ENCODE results near the gene ELOVL4. TPM values are rescaled to one million over a fixed set of nuclear protein-coding genes. Genes with fewer than 3 reads are reported as not detected.

The ELOVL4 gene
- total RNA-seq, 4 donors from 2014 or later: 0.67 to 1.1 (median 0.85) TPM; not detected in 1

- no peak for TF ChIP-seq CTCF (IDR thresholded peaks at IDR 0.05)
- no peak for TF ChIP-seq POLR2A (IDR thresholded peaks at IDR 0.05)
These were observed 7.5 kb upstream of the ELOVL4 start for GRCh38 chr6:79954849-79955248.

GRCh38 chr6:79949233-79949632 lies 1.9 kb upstream of the ELOVL4 start:
- H3K9me3 ChIP-seq: no peaks in the 10 kb centered on the region
- TF ChIP-seq POLR2A (IDR thresholded peaks at IDR 0.05): no peak
- TF ChIP-seq CTCF (IDR thresholded peaks at IDR 0.05): peak in 5 of 6 experiments; percentile 19 to 60 (median 45)
- no peaks in the 10 kb centered on the region for H3K36me3 ChIP-seq
- H3K27me3 ChIP-seq: no peaks in the 10 kb centered on the region
- peak in 2 of 3 donors; percentile 67 to 81 for DNase-seq
- no peak overlapping the region for H3K27ac ChIP-seq
- peaks cover 0 to 22% (median 4%) of the 10 kb centered on the region in 4 donors for H3K4me1 ChIP-seq
- H3K4me3 ChIP-seq: no peak overlapping the region

More at GRCh38 chr6:79954849-79955248, 7.5 kb upstream of the ELOVL4 start:
- no peaks in the 10 kb centered on the region for H3K4me1 ChIP-seq
- no peak overlapping the region for H3K27ac ChIP-seq
- no peak overlapping the region for H3K4me3 ChIP-seq
- no peaks in the 10 kb centered on the region for H3K36me3 ChIP-seq
- no peaks in the 10 kb centered on the region for H3K27me3 ChIP-seq
- no peak for DNase-seq
- H3K9me3 ChIP-seq: no peaks in the 10 kb centered on the region

GRCh38 chr6:79946272-79947190 lies 822 bp downstream of the ELOVL4 start:
- H3K9me3 ChIP-seq: no peaks in the 10 kb centered on the region
- peak overlapping the region in 1 of 4 donors; percentile 44 for H3K27ac ChIP-seq
- peaks cover 0 to 22% (median 4%) of the 10 kb centered on the region in 4 donors for H3K4me1 ChIP-seq
- H3K36me3 ChIP-seq: no peaks in the 10 kb centered on the region
- peak overlapping the region; percentile 36 to 56 (median 53) for H3K4me3 ChIP-seq
- DNase-seq: no peak
- H3K27me3 ChIP-seq: no peaks in the 10 kb centered on the region
- no peak for TF ChIP-seq POLR2A (IDR thresholded peaks at IDR 0.05)
- no peak for TF ChIP-seq CTCF (IDR thresholded peaks at IDR 0.05)

GRCh38 chr6:79943133-79943532 lies 4.2 kb downstream of the ELOVL4 start:
- Histone ChIP-seq H3K36me3 (no peaks in the 10 kb centered on the region), H3K27ac (no peak overlapping the region), H3K4me3 (no peak overlapping the region), H3K9me3 (no peaks in the 10 kb centered on the region), H3K4me1 (peaks cover 0 to 22% (median 4%) of the 10 kb centered on the region in 4 donors), H3K27me3 (no peaks in the 10 kb centered on the region)
- no peak for DNase-seq
- TF ChIP-seq POLR2A (IDR thresholded peaks at IDR 0.05): no peak
- TF ChIP-seq CTCF (IDR thresholded peaks at IDR 0.05): no peak

- no peak for DNase-seq
- Histone ChIP-seq H3K4me3 (no peak overlapping the region), H3K27me3 (no peaks in the 10 kb centered on the region), H3K4me1 (peaks cover 0 to 9% (median 0%) of the 10 kb centered on the region in 4 donors), H3K36me3 (no peaks in the 10 kb centered on the region), H3K27ac (no peak overlapping the region), H3K9me3 (no peaks in the 10 kb centered on the region)
- TF ChIP-seq POLR2A (IDR thresholded peaks at IDR 0.05) (no peak), CTCF (IDR thresholded peaks at IDR 0.05) (no peak)
These were observed 5.7 kb downstream of the ELOVL4 start for GRCh38 chr6:79941489-79942151.
